ENCODE data around the gene AP4B1. TPM values are rescaled to one million over a fixed set of nuclear protein-coding genes. Genes with fewer than 3 reads are reported as not detected.
A peak's percentile ranks its signal among the peaks of the same experiment; 100 is the strongest.

The AP4B1 gene
- total RNA-seq, 1 experiment from 2014 or later = 14.2 TPM

- no peaks in the 10 kb centered on the region for H3K9me3 Mint-ChIP-seq
- TF ChIP-seq NFYB (CRISPR knock-in tag; conservative IDR thresholded peaks at IDR 0.05; ENCODE audit: low read depth) = no peak
- TF ChIP-seq ATF3 (CRISPR knock-in tag; conservative IDR thresholded peaks at IDR 0.05) = no peak
- no peak for TF ChIP-seq ZNF232 (CRISPR knock-in tag; IDR thresholded peaks at IDR 0.05)
- H3K4me3 Mint-ChIP-seq = peak overlapping the region; percentile 93
- H3K27me3 Mint-ChIP-seq (ENCODE audit: low read depth) = peaks cover 23% of the 10 kb centered on the region
- ChIA-PET POLR2A (interaction anchor here (0.6 to 2.7 kb wide), 4 partner anchors 10 to 334 kb away, joined by 3 to 23 read pairs (median 4); partner anchors contain the start of genes AP4B1 and DCLRE1B), CTCF (interaction anchor here (0.6 to 3.4 kb wide), 3 partner anchors 23 to 93 kb away, joined by 3 to 19 read pairs (median 4); partner anchors contain the start of genes AP4B1 and DCLRE1B)
- no peak overlapping the region for H3K27ac Mint-ChIP-seq
- ATAC-seq (no peak), DNase-seq (ENCODE audit: low spot score) (no peak)
- H3K4me1 Mint-ChIP-seq = peaks cover 36% of the 10 kb centered on the region
- no peaks in the 10 kb centered on the region for H3K36me3 Mint-ChIP-seq
Measured at GRCh38 chr1:113928187-113928930, 23.8 kb upstream of the AP4B1 start.

DNA sequence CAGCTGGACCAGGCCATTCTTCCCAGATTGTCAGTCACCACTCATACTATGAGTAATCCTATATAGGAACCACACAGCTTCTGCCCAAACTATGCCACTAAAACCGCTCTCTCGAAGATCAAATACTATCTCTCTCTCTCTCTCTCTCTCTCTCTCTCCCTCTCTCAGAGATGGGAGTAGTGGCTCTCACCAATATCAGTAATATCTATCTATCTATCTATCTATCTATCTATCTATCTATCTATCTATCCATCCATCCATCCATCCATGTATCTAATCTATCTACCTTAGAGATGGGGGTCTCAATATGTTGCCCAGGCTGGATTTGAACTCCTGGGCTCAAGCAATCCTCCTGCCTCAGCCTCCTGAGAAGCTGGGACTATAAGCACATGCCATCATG lies 19.9 kb upstream of the AP4B1 start:
- no peaks in the 10 kb centered on the region for H3K36me3 Mint-ChIP-seq
- H3K4me3 Mint-ChIP-seq = no peak overlapping the region
- H3K4me1 Mint-ChIP-seq = peaks cover 8% of the 10 kb centered on the region; the same call in 1 of the 2 replicates
- DNase-seq (ENCODE audit: low spot score) (no peak), ATAC-seq (no peak)
- no peak overlapping the region for H3K27ac Mint-ChIP-seq
- CTCF ChIA-PET = no interaction called here
- POLR2A ChIA-PET = no interaction called here
- TF ChIP-seq ELF4 (CRISPR knock-in tag; IDR thresholded peaks at IDR 0.05; ENCODE audit: low read depth) = no peak
- TF ChIP-seq, protein P1, sequence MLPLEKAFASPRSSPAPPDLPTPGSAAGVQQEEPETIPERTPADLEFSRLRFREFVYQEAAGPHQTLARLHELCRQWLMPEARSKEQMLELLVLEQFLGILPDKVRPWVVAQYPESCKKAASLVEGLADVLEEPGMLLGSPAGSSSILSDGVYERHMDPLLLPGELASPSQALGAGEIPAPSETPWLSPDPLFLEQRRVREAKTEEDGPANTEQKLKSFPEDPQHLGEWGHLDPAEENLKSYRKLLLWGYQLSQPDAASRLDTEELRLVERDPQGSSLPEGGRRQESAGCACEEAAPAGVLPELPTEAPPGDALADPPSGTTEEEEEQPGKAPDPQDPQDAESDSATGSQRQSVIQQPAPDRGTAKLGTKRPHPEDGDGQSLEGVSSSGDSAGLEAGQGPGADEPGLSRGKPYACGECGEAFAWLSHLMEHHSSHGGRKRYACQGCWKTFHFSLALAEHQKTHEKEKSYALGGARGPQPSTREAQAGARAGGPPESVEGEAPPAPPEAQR (CRISPR knock-in tag; IDR thresholded peaks at IDR 0.05) = no peak
- no peak for TF ChIP-seq KAT7 (CRISPR knock-in tag; IDR thresholded peaks at IDR 0.05; ENCODE audit: borderline replicate concordance)
- TF ChIP-seq E2F4 (CRISPR knock-in tag; IDR thresholded peaks at IDR 0.05; ENCODE audit: borderline replicate concordance, low read depth) = no peak
- TF ChIP-seq, protein P2, sequence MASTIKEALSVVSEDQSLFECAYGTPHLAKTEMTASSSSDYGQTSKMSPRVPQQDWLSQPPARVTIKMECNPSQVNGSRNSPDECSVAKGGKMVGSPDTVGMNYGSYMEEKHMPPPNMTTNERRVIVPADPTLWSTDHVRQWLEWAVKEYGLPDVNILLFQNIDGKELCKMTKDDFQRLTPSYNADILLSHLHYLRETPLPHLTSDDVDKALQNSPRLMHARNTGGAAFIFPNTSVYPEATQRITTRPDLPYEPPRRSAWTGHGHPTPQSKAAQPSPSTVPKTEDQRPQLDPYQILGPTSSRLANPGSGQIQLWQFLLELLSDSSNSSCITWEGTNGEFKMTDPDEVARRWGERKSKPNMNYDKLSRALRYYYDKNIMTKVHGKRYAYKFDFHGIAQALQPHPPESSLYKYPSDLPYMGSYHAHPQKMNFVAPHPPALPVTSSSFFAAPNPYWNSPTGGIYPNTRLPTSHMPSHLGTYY (CRISPR knock-in tag; IDR thresholded peaks at IDR 0.05) = no peak
- no peak for TF ChIP-seq ZNF138 (CRISPR knock-in tag; conservative IDR thresholded peaks at IDR 0.05)
- no peak for TF ChIP-seq ZNF425 (CRISPR knock-in tag; conservative IDR thresholded peaks at IDR 0.05)
- TF ChIP-seq, protein P3, sequence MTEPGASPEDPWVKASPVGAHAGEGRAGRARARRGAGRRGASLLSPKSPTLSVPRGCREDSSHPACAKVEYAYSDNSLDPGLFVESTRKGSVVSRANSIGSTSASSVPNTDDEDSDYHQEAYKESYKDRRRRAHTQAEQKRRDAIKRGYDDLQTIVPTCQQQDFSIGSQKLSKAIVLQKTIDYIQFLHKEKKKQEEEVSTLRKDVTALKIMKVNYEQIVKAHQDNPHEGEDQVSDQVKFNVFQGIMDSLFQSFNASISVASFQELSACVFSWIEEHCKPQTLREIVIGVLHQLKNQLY (CRISPR knock-in tag; IDR thresholded peaks at IDR 0.05) = no peak
- TF ChIP-seq CREB1 (CRISPR knock-in tag; IDR thresholded peaks at IDR 0.05) = no peak
- no peak for TF ChIP-seq NFE2L1 (CRISPR knock-in tag; IDR thresholded peaks at IDR 0.05)
- no peak for TF ChIP-seq USF1 (CRISPR knock-in tag; IDR thresholded peaks at IDR 0.05)
- TF ChIP-seq JAZF1 (CRISPR knock-in tag; IDR thresholded peaks at IDR 0.05) = no peak
- TF ChIP-seq E2F5 (CRISPR knock-in tag; IDR thresholded peaks at IDR 0.05) = no peak
- TF ChIP-seq CTCF (IDR thresholded peaks at IDR 0.05) = no peak
- TF ChIP-seq GABPB1 (CRISPR knock-in tag; IDR thresholded peaks at IDR 0.05) = no peak
- H3K27me3 Mint-ChIP-seq (ENCODE audit: low read depth) = peaks cover 30% of the 10 kb centered on the region
- H3K9me3 Mint-ChIP-seq = no peaks in the 10 kb centered on the region
